OCI-LY7 (cell line): ENCODE data around the gene TCEAL6. TPM values are rescaled to one million over a fixed set of nuclear protein-coding genes. Genes with fewer than 3 reads are reported as not detected.
A peak's percentile ranks its signal among the peaks of the same experiment; 100 is the strongest.
"Not testable (repeated sequence)": the region's sequence is repeated elsewhere in the genome, so short reads cannot be mapped to it uniquely, and the experiment has no call there.

Experiments
- BruUV-seq: library from RNA; stranded (reverse); fragments of 400-500 nt; replicated peaks from 2 replicates; lab custom pipeline; 2021; lab: Mats Ljungman, UMichigan
- CTCF ChIA-PET: fragments of 300-600 bp; sonication (Branson Sonifier 250); formaldehyde crosslinking; loops from one replicate; lab custom pipeline; 2022; ENCODE audit warnings: antibody characterized with exemption; ENCODE audit not compliant: unreplicated experiment; lab: Charles Lee
- POLR2A ChIA-PET: fragments of 300-600 bp; sonication (Branson Sonifier 250); formaldehyde crosslinking; loops from one replicate; lab custom pipeline; 2022; ENCODE audit warnings: antibody characterized with exemption; lab: Charles Lee
- DNase-seq: peaks from one replicate; pipeline ENCODE4 v3.0.0-alpha.2; 2015; ENCODE audit warnings: low spot score
- H2AFZ ChIP-seq: fragments of 200-600 bp; sonication (generic), shearing (Covaris generic); 2 replicates; pipeline ENCODE4 v1.6.1; 2014; ENCODE audit warnings: mild to moderate bottlenecking, antibody characterized with exemption, low read length, moderate library complexity
- H3K27ac ChIP-seq: fragments of 200-600 bp; sonication (generic); 2 replicates; pipeline ENCODE4 v1.5.1; 2014; ENCODE audit warnings: mixed run types, low read depth, mild to moderate bottlenecking, moderate library complexity, low read length, inconsistent platforms; ENCODE audit not compliant: poor library complexity, severe bottlenecking
- H3K36me3 ChIP-seq: fragments of 200-600 bp; sonication (generic); 2 replicates; pipeline ENCODE4 v1.6.1; 2014; ENCODE audit warnings: mild to moderate bottlenecking, antibody characterized with exemption, low read length, moderate library complexity, mixed read lengths; ENCODE audit not compliant: insufficient read depth
- H3K4me1 ChIP-seq: fragments of 200-600 bp; sonication (generic); 2 replicates; pipeline ENCODE4 v1.5.1; 2014; ENCODE audit warnings: mild to moderate bottlenecking, low read length; ENCODE audit not compliant: insufficient read depth, poor library complexity, severe bottlenecking
- H3K4me2 ChIP-seq: fragments of 200-600 bp; sonication (generic); 2 replicates; pipeline ENCODE4 v1.6.1; 2014; ENCODE audit warnings: mild to moderate bottlenecking, low read length
- H3K4me3 ChIP-seq: fragments of 200-600 bp; sonication (generic); 2 replicates; pipeline ENCODE4 v1.5.1; 2014; ENCODE audit warnings: mild to moderate bottlenecking, low read depth, low read length; ENCODE audit not compliant: poor library complexity, severe bottlenecking
- H3K79me2 ChIP-seq: fragments of 200-600 bp; sonication (generic); 2 replicates; pipeline ENCODE4 v1.6.1; 2016; ENCODE audit warnings: low read depth, mild to moderate bottlenecking, low read length, moderate library complexity, mixed read lengths; ENCODE audit not compliant: insufficient read depth
- H3K9me2 ChIP-seq: fragments of 200-600 bp; sonication (generic); 2 replicates; pipeline ENCODE4 v1.6.1; 2016; ENCODE audit warnings: mild to moderate bottlenecking, low read length, mixed read lengths; ENCODE audit not compliant: insufficient read depth
- H3K9me3 ChIP-seq: fragments of 200-600 bp; sonication (generic); 2 replicates; pipeline ENCODE4 v1.6.1; 2014; ENCODE audit warnings: mild to moderate bottlenecking, mixed run types, low read length, mixed read lengths
- H4K20me1 ChIP-seq: fragments of 200-600 bp; sonication (generic); 2 replicates; pipeline ENCODE4 v1.6.1; 2014; ENCODE audit warnings: mild to moderate bottlenecking, antibody characterized with exemption, low read length, moderate library complexity, mixed read lengths; ENCODE audit not compliant: insufficient read depth
- CTCF ChIP-seq: fragments of 200-600 bp; sonication (generic); conservative IDR thresholded peaks from 2 replicates; pipeline ENCODE4 v1.5.1; 2014; ENCODE audit warnings: mild to moderate bottlenecking, antibody characterized with exemption, low read length, moderate library complexity, mixed read lengths
- EZH2phosphoT487 ChIP-seq: fragments of 200-600 bp; sonication (generic); IDR thresholded peaks from 2 replicates; pipeline ENCODE4 v1.6.1; 2018; ENCODE audit warnings: low read depth, borderline replicate concordance, mild to moderate bottlenecking, mixed run types, antibody characterized with exemption, low read length, moderate library complexity, mixed read lengths
- intact Hi-C: fragments of 100-400 bp; cut with micrococcal nuclease; formaldehyde crosslinking; loops from one replicate; pipeline ENCODE4 v1.10.0; 2022; ENCODE audit not compliant: unreplicated experiment
- total RNA-seq, 2 experiments: library from RNA; depleted of rRNA in 1 of 2; stranded (reverse); fragments of >200 nt in 1 of 2; shearing (Covaris generic) in 1 of 2; gene quantifications; 2 replicates each; pipeline ENCODE4 v1.2.3, GENCODE V29; 2014 to 2022

The TCEAL6 gene
- total RNA-seq, 2 experiments from 2014 or later, result not detected

GRCh38 chrX:102138064-102138463 is 4.2 kb downstream of the TCEAL6 start:
- DNase-seq, result no peak
- Histone ChIP-seq H3K4me3 (no peak overlapping the region), H3K4me2 (no peak overlapping the region), H3K9me3 (no peaks in the 10 kb centered on the region), H4K20me1 (no peaks in the 10 kb centered on the region), H3K9me2 (no peaks in the 10 kb centered on the region), H2AFZ (no peak overlapping the region), H3K36me3 (no peaks in the 10 kb centered on the region), H3K27ac (no peak overlapping the region), H3K4me1 (no peaks in the 10 kb centered on the region), H3K79me2 (no peaks in the 10 kb centered on the region)
- intact Hi-C loops, result no loop called here
- ChIA-PET POLR2A (no interaction called here), CTCF (no interaction called here)
- TF ChIP-seq EZH2phosphoT487, result no peak
- TF ChIP-seq CTCF, result no peak
- BruUV-seq, result no TSS peak

GRCh38 chrX:102129473-102129872 is 12.8 kb downstream of the TCEAL6 start:
- H4K20me1 ChIP-seq, result no peaks in the 10 kb centered on the region
- H3K4me3 ChIP-seq, result no peak overlapping the region
- TF ChIP-seq CTCF (peak; percentile 69), EZH2phosphoT487 (no peak)
- no TSS peak for BruUV-seq
- no peak overlapping the region for H2AFZ ChIP-seq
- intact Hi-C loops, result no loop called here
- no peaks in the 10 kb centered on the region for H3K4me1 ChIP-seq
- no peaks in the 10 kb centered on the region for H3K79me2 ChIP-seq
- no peaks in the 10 kb centered on the region for H3K36me3 ChIP-seq
- H3K4me2 ChIP-seq, result no peak overlapping the region
- CTCF ChIA-PET, result no interaction called here
- no peak overlapping the region for H3K27ac ChIP-seq
- H3K9me2 ChIP-seq, result no peaks in the 10 kb centered on the region
- no peaks in the 10 kb centered on the region for H3K9me3 ChIP-seq
- DNase-seq, result peak; percentile 1
- POLR2A ChIA-PET, result no interaction called here

DNA sequence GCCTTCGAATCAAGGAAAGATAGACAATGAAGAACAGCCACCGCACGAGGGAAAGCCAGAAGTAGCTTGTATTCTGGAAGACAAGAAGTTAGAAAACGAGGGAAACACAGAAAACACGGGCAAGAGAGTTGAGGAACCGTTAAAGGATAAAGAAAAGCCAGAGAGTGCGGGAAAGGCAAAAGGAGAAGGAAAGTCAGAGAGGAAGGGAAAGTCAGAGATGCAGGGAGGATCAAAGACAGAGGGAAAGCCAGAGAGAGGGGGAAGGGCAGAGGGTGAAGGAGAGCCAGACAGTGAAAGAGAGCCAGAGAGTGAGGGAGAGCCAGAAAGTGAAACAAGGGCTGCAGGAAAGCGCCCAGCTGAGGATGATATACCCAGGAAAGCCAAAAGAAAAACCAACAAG is 15.4 kb downstream of the TCEAL6 start:
- Histone ChIP-seq H3K36me3 (no peaks in the 10 kb centered on the region), H3K4me2 (no peak overlapping the region), H3K4me1 (no peaks in the 10 kb centered on the region), H3K27ac (no peak overlapping the region), H2AFZ (no peak overlapping the region), H4K20me1 (no peaks in the 10 kb centered on the region), H3K79me2 (no peaks in the 10 kb centered on the region), H3K9me3 (no peaks in the 10 kb centered on the region), H3K4me3 (no peak overlapping the region), H3K9me2 (no peaks in the 10 kb centered on the region)
- BruUV-seq, result no TSS peak
- intact Hi-C loops, result no loop called here
- DNase-seq, result no peak
- POLR2A ChIA-PET, result no interaction called here
- no peak for TF ChIP-seq CTCF
- TF ChIP-seq EZH2phosphoT487, result no peak
- CTCF ChIA-PET, result no interaction called here

DNA sequence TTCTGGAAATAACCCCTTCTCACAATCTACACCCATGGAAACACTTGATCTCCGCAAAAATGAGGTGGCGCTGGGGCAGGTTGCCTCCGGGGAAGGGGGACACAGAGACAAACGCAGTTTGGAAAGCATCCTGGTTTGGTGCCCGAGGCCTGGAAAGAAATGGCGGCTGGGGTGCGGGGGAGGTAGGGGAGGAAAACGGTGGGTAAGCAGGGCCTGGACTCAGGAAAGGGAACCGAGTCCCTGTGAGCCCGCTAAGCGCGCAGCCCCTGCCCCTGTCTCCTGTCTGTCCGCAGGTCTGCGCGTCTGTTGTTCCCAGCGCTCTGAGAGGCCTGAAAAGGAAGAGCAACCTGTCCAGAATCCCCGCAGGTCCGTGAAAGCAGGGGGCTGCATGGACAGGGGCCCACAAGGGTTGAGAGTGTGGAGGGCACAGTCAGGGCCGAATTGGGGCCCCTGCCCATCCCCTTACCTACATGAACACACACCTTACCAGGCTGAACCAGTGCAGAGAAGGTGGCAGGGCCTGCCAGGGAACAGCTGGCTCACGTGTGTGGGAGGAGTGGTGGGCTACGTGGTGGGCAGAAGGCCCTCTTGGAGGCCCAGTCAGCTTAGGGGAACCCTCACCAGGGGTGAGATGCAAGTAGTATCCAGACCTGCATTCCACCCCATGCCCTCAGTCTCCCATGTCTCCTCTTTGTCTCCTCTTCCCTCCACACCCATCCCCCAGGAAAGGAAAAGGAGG is 16.0 kb downstream of the TCEAL6 start:
- DNase-seq, H3K4me2 ChIP-seq, H3K9me2 ChIP-seq, H3K27ac ChIP-seq, CTCF ChIA-PET, H3K79me2 ChIP-seq, intact Hi-C loops, H2AFZ ChIP-seq, H3K4me3 ChIP-seq, H3K4me1 ChIP-seq, POLR2A ChIA-PET, H4K20me1 ChIP-seq, H3K9me3 ChIP-seq, H3K36me3 ChIP-seq, BruUV-seq: not testable (repeated sequence)
